SK-N-SH (cell line): Measurements from ENCODE around the gene HSPA4L. TPM values are rescaled to one million over a fixed set of nuclear protein-coding genes. Genes with fewer than 3 reads are reported as not detected.

ENCODE experiments used
- CTCF ChIA-PET: fragments of 300-600, 350-600 bp; formaldehyde crosslinking; extraction: SDS; loops from one replicate; lab custom pipeline; 2021; lab: Yijun Ruan, JAX
- POLR2A ChIA-PET: fragments of 350-600 bp; sonication (Branson Sonifier 250); formaldehyde crosslinking; extraction: SDS; loops from one replicate; lab custom pipeline; 2020; ENCODE audit warnings: antibody characterized with exemption, inconsistent platforms; lab: Yijun Ruan, JAX
- DNase-seq: peaks from one replicate; pipeline ENCODE4 v3.0.0; 2012
- H2AFZ ChIP-seq: fragments of 200-600 bp; sonication (generic); 2 replicates; pipeline ENCODE4 v1.8.1; 2016; ENCODE audit warnings: antibody characterized with exemption, mild to moderate bottlenecking, low read depth
- H3F3A ChIP-seq: fragments of 200-600 bp; sonication (generic); replicated peaks from 2 replicates; pipeline ENCODE3; 2016; ENCODE audit warnings: antibody characterized with exemption, mild to moderate bottlenecking; ENCODE audit not compliant: insufficient read depth
- H3K27ac ChIP-seq, 2 experiments: fragments of 200-500 bp in 1 of 2; fragments of 200-600 bp in 1 of 2; sonication (Bioruptor generic) in 1 of 2; sonication (generic), shearing (Covaris generic) in 1 of 2; 2 replicates each; pipeline versions ENCODE4 v1.5.1 to v1.6.1; 2014 to 2016; ENCODE audit warnings: low read depth in 2 of 2, inconsistent platforms in 1 of 2, low read length in 1 of 2, mild to moderate bottlenecking in 1 of 2, mixed read lengths in 1 of 2
- H3K27me3 ChIP-seq: fragments of 200-600 bp; sonication (generic), shearing (Covaris generic); 2 replicates; pipeline ENCODE4 v1.6.1; 2016; ENCODE audit warnings: mixed run types; ENCODE audit not compliant: insufficient read depth
- H3K36me3 ChIP-seq, 2 experiments: fragments of 200-500 bp in 1 of 2; fragments of 200-600 bp in 1 of 2; sonication (Bioruptor generic) in 1 of 2; sonication (generic) in 1 of 2; replicated peaks in 1 of 2; 2 replicates each; pipeline versions ENCODE3 to v1.5.1; 2014 to 2016; ENCODE audit warnings: low read length in 1 of 2, mild to moderate bottlenecking in 1 of 2; ENCODE audit not compliant: insufficient read depth in 2 of 2, control insufficient read depth in 1 of 2
- H3K4me1 ChIP-seq, 2 experiments: fragments of 200-500 bp in 1 of 2; fragments of 200-600 bp in 1 of 2; sonication (Bioruptor generic) in 1 of 2; sonication (generic), shearing (Covaris generic) in 1 of 2; 2 replicates each; pipeline versions ENCODE4 v1.5.1 to v1.6.1; 2014 to 2016; ENCODE audit warnings: low read depth in 1 of 2, low read length in 1 of 2, mixed run types in 1 of 2; ENCODE audit not compliant: insufficient read depth in 2 of 2, control insufficient read depth in 1 of 2
- H3K4me2 ChIP-seq: fragments of 200-600 bp; sonication (generic), shearing (Covaris generic); 2 replicates; pipeline ENCODE4 v1.6.1; 2017; ENCODE audit warnings: mixed run types
- H3K4me3 ChIP-seq, 2 experiments: fragments of 200-500 bp in 1 of 2; fragments of 200-600 bp in 1 of 2; sonication (Bioruptor generic) in 1 of 2; sonication (generic), shearing (Covaris generic) in 1 of 2; 2 replicates each; pipeline versions ENCODE4 v1.5.1 to v1.8.1; 2014 to 2016; ENCODE audit warnings: low read depth in 2 of 2, inconsistent platforms in 1 of 2, low read length in 1 of 2, mild to moderate bottlenecking in 1 of 2, mixed read lengths in 1 of 2, moderate library complexity in 1 of 2
- H3K79me2 ChIP-seq: fragments of 200-600 bp; sonication (generic); 2 replicates; pipeline ENCODE4 v1.8.1; 2017; ENCODE audit warnings: mild to moderate bottlenecking; ENCODE audit not compliant: insufficient read depth
- H3K9ac ChIP-seq: fragments of 200-600 bp; sonication (generic); 2 replicates; pipeline ENCODE4 v1.6.1; 2017; ENCODE audit warnings: mixed run types
- H3K9me2 ChIP-seq: fragments of 200-600 bp; sonication (generic); 2 replicates; pipeline ENCODE4 v1.6.1; 2017; ENCODE audit warnings: mixed run types
- H3K9me3 ChIP-seq: fragments of 200-600 bp; sonication (generic); 2 replicates; pipeline ENCODE4 v1.6.1; 2017; ENCODE audit warnings: mixed run types, mild to moderate bottlenecking, moderate library complexity
- H4K20me1 ChIP-seq: fragments of 200-600 bp; sonication (generic); 2 replicates; pipeline ENCODE4 v1.6.1; 2017; ENCODE audit warnings: mild to moderate bottlenecking, mixed run types; ENCODE audit not compliant: insufficient read depth
- CHD2 ChIP-seq: fragments of 150-350 bp; IDR thresholded peaks from 2 replicates; pipeline ENCODE4 v1.6.1; 2018; ENCODE audit warnings: low read length; ENCODE audit not compliant: partially characterized antibody
- ELF1 ChIP-seq: IDR thresholded peaks from 2 replicates; pipeline ENCODE4 v1.4.0; 2012
- EP300 ChIP-seq, 2 experiments: IDR thresholded peaks; 2 replicates each; pipeline versions ENCODE4 v1.4.0 to v1.6.1; 2012; ENCODE audit warnings: borderline replicate concordance in 1 of 2, low read depth in 1 of 2, low read length in 1 of 2
- EZH2phosphoT487 ChIP-seq: fragments of 200-600 bp; sonication (generic); IDR thresholded peaks from 2 replicates; pipeline ENCODE4 v1.6.1; 2017; ENCODE audit warnings: low read depth, mixed run types, mild to moderate bottlenecking, antibody characterized with exemption, moderate library complexity, borderline replicate concordance
- FOSL2 ChIP-seq: IDR thresholded peaks from 2 replicates; pipeline ENCODE4 v1.4.0; 2012; ENCODE audit warnings: low read depth, mild to moderate bottlenecking, moderate library complexity, borderline replicate concordance
- FOXM1 ChIP-seq: IDR thresholded peaks from 2 replicates; pipeline ENCODE4 v1.4.0; 2012; ENCODE audit warnings: low read depth, mild to moderate bottlenecking
- GABPA ChIP-seq: IDR thresholded peaks from 2 replicates; pipeline ENCODE4 v1.4.0; 2012; ENCODE audit warnings: low read depth, mild to moderate bottlenecking
- GATA2 ChIP-seq: sonication (generic); formaldehyde crosslinking; IDR thresholded peaks from 2 replicates; pipeline ENCODE4 v1.5.0; 2020; ENCODE audit warnings: mild to moderate bottlenecking, missing genetic modification reagents
- JUND ChIP-seq: IDR thresholded peaks from 2 replicates; pipeline ENCODE4 v1.4.0; 2012
- MEF2A ChIP-seq: IDR thresholded peaks from 2 replicates; pipeline ENCODE4 v1.4.0; 2012; ENCODE audit warnings: low read depth, borderline replicate concordance
- MXI1 ChIP-seq: IDR thresholded peaks from 2 replicates; pipeline ENCODE4 v1.6.1; 2012; ENCODE audit warnings: mild to moderate bottlenecking, low read depth, low read length, improper control_type of control experiment
- NFIC ChIP-seq: IDR thresholded peaks from 2 replicates; pipeline ENCODE4 v1.4.0; 2012; ENCODE audit warnings: borderline replicate concordance
- NRF1 ChIP-seq: IDR thresholded peaks from 2 replicates; pipeline ENCODE4 v1.6.1; 2012; ENCODE audit warnings: low read depth, mild to moderate bottlenecking, low read length
- POLR2AphosphoS5 ChIP-seq: IDR thresholded peaks from 2 replicates; pipeline ENCODE4 v1.6.1; 2012; ENCODE audit warnings: low read depth, low read length
- RAD21 ChIP-seq: IDR thresholded peaks from 2 replicates; pipeline ENCODE4 v1.6.1; 2012; ENCODE audit warnings: mild to moderate bottlenecking, low read length
- RFX5 ChIP-seq: IDR thresholded peaks from 2 replicates; pipeline ENCODE4 v1.6.1; 2012; ENCODE audit warnings: mild to moderate bottlenecking, improper control_type of control experiment, low read length
- RXRA ChIP-seq: IDR thresholded peaks from 2 replicates; pipeline ENCODE4 v1.4.0; 2012; ENCODE audit warnings: low read depth, mild to moderate bottlenecking, borderline replicate concordance
- SIN3A ChIP-seq: IDR thresholded peaks from 2 replicates; pipeline ENCODE4 v1.6.1; 2012; ENCODE audit warnings: low read depth, mild to moderate bottlenecking, low read length, moderate library complexity, borderline replicate concordance
- TAF1 ChIP-seq: IDR thresholded peaks from 2 replicates; pipeline ENCODE4 v1.6.1; 2012; ENCODE audit warnings: low read depth, mild to moderate bottlenecking, low read length, moderate library complexity, borderline replicate concordance
- TEAD4 ChIP-seq: IDR thresholded peaks from 2 replicates; pipeline ENCODE4 v1.4.0; 2012; ENCODE audit warnings: mild to moderate bottlenecking, borderline replicate concordance; ENCODE audit not compliant: insufficient read depth
- YY1 ChIP-seq: IDR thresholded peaks from 2 replicates; pipeline ENCODE4 v1.4.0; 2012; ENCODE audit warnings: low read depth, mild to moderate bottlenecking
- polyA plus RNA-seq, 3 experiments: library from polyadenylated mRNA; depleted of rRNA; stranded (reverse); fragments of >200 nt; gene quantifications; 2 replicates each; pipeline ENCODE4 v1.2.3, GENCODE V29; 2012
- TF ChIP-seq, protein P1 (sequence below): IDR thresholded peaks from 2 replicates; pipeline ENCODE4 v1.4.0; 2012; ENCODE audit warnings: low read depth
- TF ChIP-seq, protein P2 (sequence below): fragments of 200-600 bp; sonication (generic); IDR thresholded peaks from 2 replicates; pipeline ENCODE4 v1.6.1; 2017; ENCODE audit warnings: antibody characterized with exemption, mild to moderate bottlenecking, moderate library complexity
- TF ChIP-seq, protein P3 (sequence below): IDR thresholded peaks from 2 replicates; pipeline ENCODE4 v1.4.0; 2012; ENCODE audit warnings: low read depth, borderline replicate concordance
- TF ChIP-seq, protein P4 (sequence below): IDR thresholded peaks from 2 replicates; pipeline ENCODE4; 2012
- TF ChIP-seq, protein P5 (sequence below): fragments of 150-350 bp; IDR thresholded peaks from 2 replicates; pipeline ENCODE4 v1.6.1; 2016; ENCODE audit warnings: mild to moderate bottlenecking, low read depth, low read length
- TF ChIP-seq, protein P6 (sequence below): IDR thresholded peaks from 2 replicates; pipeline ENCODE4 v1.4.0; 2012; ENCODE audit warnings: low read depth, borderline replicate concordance

Gene HSPA4L
- polyA plus RNA-seq, 1 of the 3 experiments (the other 2 are of a cell fraction): 1.6 TPM

DNA sequence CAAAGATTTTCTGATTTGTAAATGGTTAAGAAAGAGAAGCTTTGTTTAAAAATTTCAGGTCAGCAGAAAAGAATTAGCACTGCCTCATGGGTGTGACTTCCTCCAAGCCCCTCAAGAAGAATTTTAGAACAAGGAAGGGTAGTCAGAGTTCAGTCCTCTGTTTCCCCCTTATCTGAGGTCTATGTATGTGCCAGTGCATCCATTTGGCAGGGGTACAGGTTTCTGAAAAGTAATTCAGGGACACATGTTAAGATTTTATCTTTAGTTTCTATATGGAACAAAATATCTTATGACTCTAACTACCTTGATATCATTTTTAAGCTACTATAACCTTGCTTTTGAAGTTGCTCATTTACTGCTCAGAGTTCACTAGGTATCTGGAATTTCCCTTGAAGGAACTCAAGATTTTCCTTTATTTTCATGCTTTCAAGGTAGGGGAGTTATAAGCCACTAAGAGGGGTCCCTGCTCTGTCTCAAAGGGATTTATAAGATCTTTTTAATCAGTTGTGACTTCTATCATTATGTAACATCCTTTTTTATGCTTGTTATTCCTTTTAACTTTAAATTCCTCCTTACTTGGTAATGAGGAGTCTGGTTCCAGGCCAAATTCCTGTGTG is 74.2 kb downstream of the HSPA4L start:
- H3K4me3 ChIP-seq: no peak overlapping the region
- no peak for DNase-seq
- no peaks in the 10 kb centered on the region for H3K9me2 ChIP-seq
- no peaks in the 10 kb centered on the region for H3K27me3 ChIP-seq
- no peaks in the 10 kb centered on the region for H4K20me1 ChIP-seq
- H3K4me2 ChIP-seq: no peak overlapping the region
- ChIA-PET CTCF (no interaction called here), POLR2A (no interaction called here)
- H3K9ac ChIP-seq: no peak overlapping the region
- H3K27ac ChIP-seq: peak overlapping the region in 1 of 2 experiments; percentile 17; a peak in 1 of 4 replicates
- H3F3A ChIP-seq: no peaks in the 10 kb centered on the region
- no peaks in the 10 kb centered on the region for H3K36me3 ChIP-seq
- H3K4me1 ChIP-seq: peaks cover 6 to 10% of the 10 kb centered on the region in 2 experiments; a peak in 3 of 4 replicates
- H3K9me3 ChIP-seq: peaks cover 5% of the 10 kb centered on the region; the same call in 1 of the 2 replicates
- no peaks in the 10 kb centered on the region for H3K79me2 ChIP-seq
- no peak overlapping the region for H2AFZ ChIP-seq
- TF ChIP-seq, protein P1, sequence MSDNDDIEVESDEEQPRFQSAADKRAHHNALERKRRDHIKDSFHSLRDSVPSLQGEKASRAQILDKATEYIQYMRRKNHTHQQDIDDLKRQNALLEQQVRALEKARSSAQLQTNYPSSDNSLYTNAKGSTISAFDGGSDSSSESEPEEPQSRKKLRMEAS: no peak
- no peak for TF ChIP-seq POLR2AphosphoS5
- TF ChIP-seq EZH2phosphoT487: no peak
- TF ChIP-seq GATA2 (CRISPR knock-in tag): no peak
- TF ChIP-seq FOSL2: no peak
- no peak for TF ChIP-seq RXRA
- TF ChIP-seq, protein P2, sequence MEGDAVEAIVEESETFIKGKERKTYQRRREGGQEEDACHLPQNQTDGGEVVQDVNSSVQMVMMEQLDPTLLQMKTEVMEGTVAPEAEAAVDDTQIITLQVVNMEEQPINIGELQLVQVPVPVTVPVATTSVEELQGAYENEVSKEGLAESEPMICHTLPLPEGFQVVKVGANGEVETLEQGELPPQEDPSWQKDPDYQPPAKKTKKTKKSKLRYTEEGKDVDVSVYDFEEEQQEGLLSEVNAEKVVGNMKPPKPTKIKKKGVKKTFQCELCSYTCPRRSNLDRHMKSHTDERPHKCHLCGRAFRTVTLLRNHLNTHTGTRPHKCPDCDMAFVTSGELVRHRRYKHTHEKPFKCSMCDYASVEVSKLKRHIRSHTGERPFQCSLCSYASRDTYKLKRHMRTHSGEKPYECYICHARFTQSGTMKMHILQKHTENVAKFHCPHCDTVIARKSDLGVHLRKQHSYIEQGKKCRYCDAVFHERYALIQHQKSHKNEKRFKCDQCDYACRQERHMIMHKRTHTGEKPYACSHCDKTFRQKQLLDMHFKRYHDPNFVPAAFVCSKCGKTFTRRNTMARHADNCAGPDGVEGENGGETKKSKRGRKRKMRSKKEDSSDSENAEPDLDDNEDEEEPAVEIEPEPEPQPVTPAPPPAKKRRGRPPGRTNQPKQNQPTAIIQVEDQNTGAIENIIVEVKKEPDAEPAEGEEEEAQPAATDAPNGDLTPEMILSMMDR: no peak
- TF ChIP-seq, protein P3, sequence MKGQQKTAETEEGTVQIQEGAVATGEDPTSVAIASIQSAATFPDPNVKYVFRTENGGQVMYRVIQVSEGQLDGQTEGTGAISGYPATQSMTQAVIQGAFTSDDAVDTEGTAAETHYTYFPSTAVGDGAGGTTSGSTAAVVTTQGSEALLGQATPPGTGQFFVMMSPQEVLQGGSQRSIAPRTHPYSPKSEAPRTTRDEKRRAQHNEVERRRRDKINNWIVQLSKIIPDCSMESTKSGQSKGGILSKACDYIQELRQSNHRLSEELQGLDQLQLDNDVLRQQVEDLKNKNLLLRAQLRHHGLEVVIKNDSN: no peak
- TF ChIP-seq, protein P4, sequence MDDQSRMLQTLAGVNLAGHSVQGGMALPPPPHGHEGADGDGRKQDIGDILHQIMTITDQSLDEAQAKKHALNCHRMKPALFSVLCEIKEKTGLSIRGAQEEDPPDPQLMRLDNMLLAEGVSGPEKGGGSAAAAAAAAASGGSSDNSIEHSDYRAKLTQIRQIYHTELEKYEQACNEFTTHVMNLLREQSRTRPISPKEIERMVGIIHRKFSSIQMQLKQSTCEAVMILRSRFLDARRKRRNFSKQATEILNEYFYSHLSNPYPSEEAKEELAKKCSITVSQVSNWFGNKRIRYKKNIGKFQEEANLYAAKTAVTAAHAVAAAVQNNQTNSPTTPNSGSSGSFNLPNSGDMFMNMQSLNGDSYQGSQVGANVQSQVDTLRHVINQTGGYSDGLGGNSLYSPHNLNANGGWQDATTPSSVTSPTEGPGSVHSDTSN: peak; percentile 63
- TF ChIP-seq, protein P5, sequence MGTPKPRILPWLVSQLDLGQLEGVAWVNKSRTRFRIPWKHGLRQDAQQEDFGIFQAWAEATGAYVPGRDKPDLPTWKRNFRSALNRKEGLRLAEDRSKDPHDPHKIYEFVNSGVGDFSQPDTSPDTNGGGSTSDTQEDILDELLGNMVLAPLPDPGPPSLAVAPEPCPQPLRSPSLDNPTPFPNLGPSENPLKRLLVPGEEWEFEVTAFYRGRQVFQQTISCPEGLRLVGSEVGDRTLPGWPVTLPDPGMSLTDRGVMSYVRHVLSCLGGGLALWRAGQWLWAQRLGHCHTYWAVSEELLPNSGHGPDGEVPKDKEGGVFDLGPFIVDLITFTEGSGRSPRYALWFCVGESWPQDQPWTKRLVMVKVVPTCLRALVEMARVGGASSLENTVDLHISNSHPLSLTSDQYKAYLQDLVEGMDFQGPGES: no peak
- TF ChIP-seq EP300 (IDR thresholded peaks at IDR 0.05; ENCODE audit: borderline replicate concordance in 1 of 2, low read depth in 1 of 2, low read length in 1 of 2): no peak
- TF ChIP-seq MXI1: no peak
- no peak for TF ChIP-seq GABPA
- peak; percentile 29; the same call in 1 of the 2 replicates for TF ChIP-seq TEAD4
- TF ChIP-seq FOXM1: no peak
- TF ChIP-seq MEF2A: no peak
- TF ChIP-seq RFX5: no peak
- TF ChIP-seq, protein P6, sequence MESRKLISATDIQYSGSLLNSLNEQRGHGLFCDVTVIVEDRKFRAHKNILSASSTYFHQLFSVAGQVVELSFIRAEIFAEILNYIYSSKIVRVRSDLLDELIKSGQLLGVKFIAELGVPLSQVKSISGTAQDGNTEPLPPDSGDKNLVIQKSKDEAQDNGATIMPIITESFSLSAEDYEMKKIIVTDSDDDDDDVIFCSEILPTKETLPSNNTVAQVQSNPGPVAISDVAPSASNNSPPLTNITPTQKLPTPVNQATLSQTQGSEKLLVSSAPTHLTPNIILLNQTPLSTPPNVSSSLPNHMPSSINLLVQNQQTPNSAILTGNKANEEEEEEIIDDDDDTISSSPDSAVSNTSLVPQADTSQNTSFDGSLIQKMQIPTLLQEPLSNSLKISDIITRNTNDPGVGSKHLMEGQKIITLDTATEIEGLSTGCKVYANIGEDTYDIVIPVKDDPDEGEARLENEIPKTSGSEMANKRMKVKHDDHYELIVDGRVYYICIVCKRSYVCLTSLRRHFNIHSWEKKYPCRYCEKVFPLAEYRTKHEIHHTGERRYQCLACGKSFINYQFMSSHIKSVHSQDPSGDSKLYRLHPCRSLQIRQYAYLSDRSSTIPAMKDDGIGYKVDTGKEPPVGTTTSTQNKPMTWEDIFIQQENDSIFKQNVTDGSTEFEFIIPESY: no peak
- TF ChIP-seq CHD2: no peak
- no peak for TF ChIP-seq YY1
- no peak for TF ChIP-seq RAD21
- peak; percentile 13; the same call in 1 of the 2 replicates for TF ChIP-seq JUND
- TF ChIP-seq ELF1: no peak
- no peak for TF ChIP-seq NRF1
- no peak for TF ChIP-seq SIN3A
- TF ChIP-seq NFIC: peak; percentile 54; the same call in 1 of the 2 replicates
- no peak for TF ChIP-seq TAF1
